H1 (cell line): ENCODE data around the gene ETF1. TPM values are rescaled to one million over a fixed set of nuclear protein-coding genes. Genes with fewer than 3 reads are reported as not detected.

Experiments
- RXRA ChIP-seq: IDR thresholded peaks from 2 replicates; pipeline ENCODE4 v1.6.1; 2011; ENCODE audit warnings: low read depth, mild to moderate bottlenecking, low read length, moderate library complexity; ENCODE audit not compliant: insufficient read depth
- polyA plus RNA-seq, 7 experiments: library from polyadenylated mRNA; depleted of rRNA in 3 of 7; stranded (reverse) in 5 of 7; unstranded in 2 of 7; fragments of >200 nt in 5 of 7; fragments of 200-250 nt in 2 of 7; gene quantifications; 1 replicate in 5 of 7; 2 replicates in 1 of 7; 4 replicates in 1 of 7; pipeline versions ENCODE4 v1.2.1 to v1.2.3, GENCODE V29; 2011 to 2013; ENCODE audit warnings: missing spikeins in 2 of 7, mixed read lengths in 2 of 7
- total RNA-seq: library from RNA; stranded (reverse); fragmentation: NEBNext Ultra II Directional; extraction: Animal tissue kit (Norgen Biotek cat#: 25700); gene quantifications from 2 replicates; pipeline ENCODE4 v1.2.1, GENCODE V29; 2021
- TF ChIP-seq, protein P1 (sequence below): fragments of 300-600 bp; sonication (generic); IDR thresholded peaks from 2 replicates; pipeline ENCODE4 v1.7.1; 2012; ENCODE audit warnings: low read length, moderate library complexity, mild to moderate bottlenecking, inconsistent platforms; ENCODE audit not compliant: insufficient replicate concordance

The ETF1 gene
- total and polyA plus RNA-seq, 2 of the 8 experiments (the other 6 are each of a cell fraction or from before 2014, with no cell fraction given): 50.5 to 168 TPM

DNA sequence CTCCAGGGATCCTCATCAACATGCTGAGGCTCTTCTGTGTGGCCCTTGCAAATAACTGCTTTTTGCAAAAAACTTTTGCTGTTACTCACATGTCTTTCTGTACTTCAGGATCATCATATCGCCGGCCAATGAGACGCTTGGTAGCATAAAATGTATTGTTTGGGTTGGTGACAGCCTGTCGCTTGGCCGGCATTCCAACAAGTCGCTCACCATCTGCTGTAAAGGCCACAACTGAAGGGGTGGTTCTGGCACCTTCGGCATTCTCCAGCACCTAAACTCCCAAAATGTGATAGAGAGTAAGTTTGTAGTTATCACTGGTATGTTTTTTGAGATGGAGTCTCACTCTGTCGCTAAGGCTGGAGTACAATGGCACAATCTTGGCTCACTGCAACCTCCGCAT lies 27.8 kb upstream of the ETF1 start (continued):
- TF ChIP-seq, protein P1, sequence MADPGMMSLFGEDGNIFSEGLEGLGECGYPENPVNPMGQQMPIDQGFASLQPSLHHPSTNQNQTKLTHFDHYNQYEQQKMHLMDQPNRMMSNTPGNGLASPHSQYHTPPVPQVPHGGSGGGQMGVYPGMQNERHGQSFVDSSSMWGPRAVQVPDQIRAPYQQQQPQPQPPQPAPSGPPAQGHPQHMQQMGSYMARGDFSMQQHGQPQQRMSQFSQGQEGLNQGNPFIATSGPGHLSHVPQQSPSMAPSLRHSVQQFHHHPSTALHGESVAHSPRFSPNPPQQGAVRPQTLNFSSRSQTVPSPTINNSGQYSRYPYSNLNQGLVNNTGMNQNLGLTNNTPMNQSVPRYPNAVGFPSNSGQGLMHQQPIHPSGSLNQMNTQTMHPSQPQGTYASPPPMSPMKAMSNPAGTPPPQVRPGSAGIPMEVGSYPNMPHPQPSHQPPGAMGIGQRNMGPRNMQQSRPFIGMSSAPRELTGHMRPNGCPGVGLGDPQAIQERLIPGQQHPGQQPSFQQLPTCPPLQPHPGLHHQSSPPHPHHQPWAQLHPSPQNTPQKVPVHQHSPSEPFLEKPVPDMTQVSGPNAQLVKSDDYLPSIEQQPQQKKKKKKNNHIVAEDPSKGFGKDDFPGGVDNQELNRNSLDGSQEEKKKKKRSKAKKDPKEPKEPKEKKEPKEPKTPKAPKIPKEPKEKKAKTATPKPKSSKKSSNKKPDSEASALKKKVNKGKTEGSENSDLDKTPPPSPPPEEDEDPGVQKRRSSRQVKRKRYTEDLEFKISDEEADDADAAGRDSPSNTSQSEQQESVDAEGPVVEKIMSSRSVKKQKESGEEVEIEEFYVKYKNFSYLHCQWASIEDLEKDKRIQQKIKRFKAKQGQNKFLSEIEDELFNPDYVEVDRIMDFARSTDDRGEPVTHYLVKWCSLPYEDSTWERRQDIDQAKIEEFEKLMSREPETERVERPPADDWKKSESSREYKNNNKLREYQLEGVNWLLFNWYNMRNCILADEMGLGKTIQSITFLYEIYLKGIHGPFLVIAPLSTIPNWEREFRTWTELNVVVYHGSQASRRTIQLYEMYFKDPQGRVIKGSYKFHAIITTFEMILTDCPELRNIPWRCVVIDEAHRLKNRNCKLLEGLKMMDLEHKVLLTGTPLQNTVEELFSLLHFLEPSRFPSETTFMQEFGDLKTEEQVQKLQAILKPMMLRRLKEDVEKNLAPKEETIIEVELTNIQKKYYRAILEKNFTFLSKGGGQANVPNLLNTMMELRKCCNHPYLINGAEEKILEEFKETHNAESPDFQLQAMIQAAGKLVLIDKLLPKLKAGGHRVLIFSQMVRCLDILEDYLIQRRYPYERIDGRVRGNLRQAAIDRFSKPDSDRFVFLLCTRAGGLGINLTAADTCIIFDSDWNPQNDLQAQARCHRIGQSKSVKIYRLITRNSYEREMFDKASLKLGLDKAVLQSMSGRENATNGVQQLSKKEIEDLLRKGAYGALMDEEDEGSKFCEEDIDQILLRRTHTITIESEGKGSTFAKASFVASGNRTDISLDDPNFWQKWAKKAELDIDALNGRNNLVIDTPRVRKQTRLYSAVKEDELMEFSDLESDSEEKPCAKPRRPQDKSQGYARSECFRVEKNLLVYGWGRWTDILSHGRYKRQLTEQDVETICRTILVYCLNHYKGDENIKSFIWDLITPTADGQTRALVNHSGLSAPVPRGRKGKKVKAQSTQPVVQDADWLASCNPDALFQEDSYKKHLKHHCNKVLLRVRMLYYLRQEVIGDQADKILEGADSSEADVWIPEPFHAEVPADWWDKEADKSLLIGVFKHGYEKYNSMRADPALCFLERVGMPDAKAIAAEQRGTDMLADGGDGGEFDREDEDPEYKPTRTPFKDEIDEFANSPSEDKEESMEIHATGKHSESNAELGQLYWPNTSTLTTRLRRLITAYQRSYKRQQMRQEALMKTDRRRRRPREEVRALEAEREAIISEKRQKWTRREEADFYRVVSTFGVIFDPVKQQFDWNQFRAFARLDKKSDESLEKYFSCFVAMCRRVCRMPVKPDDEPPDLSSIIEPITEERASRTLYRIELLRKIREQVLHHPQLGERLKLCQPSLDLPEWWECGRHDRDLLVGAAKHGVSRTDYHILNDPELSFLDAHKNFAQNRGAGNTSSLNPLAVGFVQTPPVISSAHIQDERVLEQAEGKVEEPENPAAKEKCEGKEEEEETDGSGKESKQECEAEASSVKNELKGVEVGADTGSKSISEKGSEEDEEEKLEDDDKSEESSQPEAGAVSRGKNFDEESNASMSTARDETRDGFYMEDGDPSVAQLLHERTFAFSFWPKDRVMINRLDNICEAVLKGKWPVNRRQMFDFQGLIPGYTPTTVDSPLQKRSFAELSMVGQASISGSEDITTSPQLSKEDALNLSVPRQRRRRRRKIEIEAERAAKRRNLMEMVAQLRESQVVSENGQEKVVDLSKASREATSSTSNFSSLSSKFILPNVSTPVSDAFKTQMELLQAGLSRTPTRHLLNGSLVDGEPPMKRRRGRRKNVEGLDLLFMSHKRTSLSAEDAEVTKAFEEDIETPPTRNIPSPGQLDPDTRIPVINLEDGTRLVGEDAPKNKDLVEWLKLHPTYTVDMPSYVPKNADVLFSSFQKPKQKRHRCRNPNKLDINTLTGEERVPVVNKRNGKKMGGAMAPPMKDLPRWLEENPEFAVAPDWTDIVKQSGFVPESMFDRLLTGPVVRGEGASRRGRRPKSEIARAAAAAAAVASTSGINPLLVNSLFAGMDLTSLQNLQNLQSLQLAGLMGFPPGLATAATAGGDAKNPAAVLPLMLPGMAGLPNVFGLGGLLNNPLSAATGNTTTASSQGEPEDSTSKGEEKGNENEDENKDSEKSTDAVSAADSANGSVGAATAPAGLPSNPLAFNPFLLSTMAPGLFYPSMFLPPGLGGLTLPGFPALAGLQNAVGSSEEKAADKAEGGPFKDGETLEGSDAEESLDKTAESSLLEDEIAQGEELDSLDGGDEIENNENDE: no peak
- TF ChIP-seq RXRA: no peak
